ENCODE measurements around the gene PRR14L.

PRR14L gene

GRCh38 chr22:31748490-31748889, 1.4 kb downstream of the PRR14L start:
- Histone ChIP-seq H3K9me3 (replicated peaks; ENCODE audit: insufficient read depth, low read length) (no peaks in the 10 kb centered on the region), H3K36me3 (replicated peaks; ENCODE audit: insufficient read depth, low read length) (no peaks in the 10 kb centered on the region), H3K27me3 (replicated peaks; ENCODE audit: insufficient read depth, low read length) (no peaks in the 10 kb centered on the region), H3K9ac (ENCODE audit: low read length) (peak overlapping the region; percentile 88; the same call in 1 of the 2 replicates), H3F3A (ENCODE audit: insufficient read depth, low read length) (peaks cover 8% of the 10 kb centered on the region; the same call in 1 of the 2 replicates), H3K27ac (ENCODE audit: low read length) (no peak overlapping the region), H3K4me2 (ENCODE audit: low read depth, low read length) (peak overlapping the region; percentile 71), H2AFZ (ENCODE audit: low read length) (no peak overlapping the region), H3K4me1 (ENCODE audit: low read length) (peaks cover 5% of the 10 kb centered on the region; the same call in 1 of the 2 replicates), H4K20me1 (ENCODE audit: insufficient read depth, low read length) (no peaks in the 10 kb centered on the region), H3K9me2 (replicated peaks; ENCODE audit: insufficient read depth, low read length) (no peaks in the 10 kb centered on the region), H3K4me3 (ENCODE audit: low read length) (peak overlapping the region; percentile 79), H3K79me2 (ENCODE audit: low read length) (peaks cover 53% of the 10 kb centered on the region)
- no peak for DNase-seq
- TF ChIP-seq EZH2 (optimal IDR thresholded peaks at IDR 0.05; ENCODE audit: low read depth, low read length), result no peak
- TF ChIP-seq CTCF (IDR thresholded peaks at IDR 0.05; ENCODE audit: low read length), result no peak
- TF ChIP-seq EZH2phosphoT487 (IDR thresholded peaks at IDR 0.05; ENCODE audit: low read length), result no peak

- Histone ChIP-seq H3K79me2 (ENCODE audit: low read length) (peaks cover 63% of the 10 kb centered on the region), H4K20me1 (ENCODE audit: insufficient read depth, low read length) (no peaks in the 10 kb centered on the region), H3K9me3 (replicated peaks; ENCODE audit: insufficient read depth, low read length) (no peaks in the 10 kb centered on the region), H3K36me3 (replicated peaks; ENCODE audit: insufficient read depth, low read length) (no peaks in the 10 kb centered on the region), H3K27ac (ENCODE audit: low read length) (no peak overlapping the region), H3K4me2 (ENCODE audit: low read depth, low read length) (no peak overlapping the region), H3K27me3 (replicated peaks; ENCODE audit: insufficient read depth, low read length) (no peaks in the 10 kb centered on the region), H2AFZ (ENCODE audit: low read length) (no peak overlapping the region), H3K9me2 (replicated peaks; ENCODE audit: insufficient read depth, low read length) (no peaks in the 10 kb centered on the region), H3K4me1 (ENCODE audit: low read length) (peaks cover 5% of the 10 kb centered on the region; the same call in 1 of the 2 replicates), H3K4me3 (ENCODE audit: low read length) (no peak overlapping the region), H3K9ac (ENCODE audit: low read length) (no peak overlapping the region), H3F3A (ENCODE audit: insufficient read depth, low read length) (peaks cover 2% of the 10 kb centered on the region; the same call in 1 of the 2 replicates)
- no peak for DNase-seq
- TF ChIP-seq EZH2 (optimal IDR thresholded peaks at IDR 0.05; ENCODE audit: low read depth, low read length), result no peak
- no peak for TF ChIP-seq CTCF (IDR thresholded peaks at IDR 0.05; ENCODE audit: low read length)
- no peak for TF ChIP-seq EZH2phosphoT487 (IDR thresholded peaks at IDR 0.05; ENCODE audit: low read length)
These were observed 2.5 kb downstream of the PRR14L start for GRCh38 chr22:31747441-31747840.

GRCh38 chr22:31743871-31744270, 6.1 kb downstream of the PRR14L start:
- DNase-seq, result no peak
- peaks cover 81% of the 10 kb centered on the region for H3K79me2 ChIP-seq (ENCODE audit: low read length)
- no peaks in the 10 kb centered on the region for H3K9me2 ChIP-seq (replicated peaks; ENCODE audit: insufficient read depth, low read length)
- no peaks in the 10 kb centered on the region for H3F3A ChIP-seq (ENCODE audit: insufficient read depth, low read length)
- no peak overlapping the region for H3K27ac ChIP-seq (ENCODE audit: low read length)
- H3K9me3 ChIP-seq (replicated peaks; ENCODE audit: insufficient read depth, low read length), result no peaks in the 10 kb centered on the region
- H3K4me3 ChIP-seq (ENCODE audit: low read length), result no peak overlapping the region
- H3K27me3 ChIP-seq (replicated peaks; ENCODE audit: insufficient read depth, low read length), result no peaks in the 10 kb centered on the region
- no peak overlapping the region for H2AFZ ChIP-seq (ENCODE audit: low read length)
- H4K20me1 ChIP-seq (ENCODE audit: insufficient read depth, low read length), result no peaks in the 10 kb centered on the region
- H3K9ac ChIP-seq (ENCODE audit: low read length), result no peak overlapping the region
- H3K36me3 ChIP-seq (replicated peaks; ENCODE audit: insufficient read depth, low read length), result no peaks in the 10 kb centered on the region
- no peaks in the 10 kb centered on the region for H3K4me1 ChIP-seq (ENCODE audit: low read length)
- TF ChIP-seq EZH2phosphoT487 (IDR thresholded peaks at IDR 0.05; ENCODE audit: low read length) (no peak), EZH2 (optimal IDR thresholded peaks at IDR 0.05; ENCODE audit: low read depth, low read length) (no peak), CTCF (IDR thresholded peaks at IDR 0.05; ENCODE audit: low read length) (no peak)
- no peak overlapping the region for H3K4me2 ChIP-seq (ENCODE audit: low read depth, low read length)

Data from MM.1S (cell line).